Fibroblast of villous mesenchyme (primary cell): ENCODE results near the gene CAPN11. TPM values are rescaled to one million over a fixed set of nuclear protein-coding genes. Genes with fewer than 3 reads are reported as not detected.

Experiments used
- DNase-seq: peaks from one replicate; pipeline ENCODE4 v3.0.0-alpha.2; 2010; ENCODE audit warnings: low read depth
- H3K4me3 ChIP-seq: 2 replicates; pipeline ENCODE4 v1.5.1; 2011; ENCODE audit warnings: low read depth, mild to moderate bottlenecking, low read length
- CTCF ChIP-seq: IDR thresholded peaks from 2 replicates; pipeline ENCODE4 v1.5.1; 2012; ENCODE audit warnings: low read depth, mild to moderate bottlenecking, low read length; ENCODE audit not compliant: insufficient read depth
- total RNA-seq: library from RNA; depleted of rRNA; stranded (reverse); fragments of >200 nt; gene quantifications from 2 replicates; pipeline ENCODE4 v1.2.3, GENCODE V29; 2012

The CAPN11 gene
- total RNA-seq, 1 donor: not detected

- TF ChIP-seq CTCF: no peak
- no peak for DNase-seq
- no peak overlapping the region for H3K4me3 ChIP-seq
Measured at GRCh38 chr6:44156494-44157151, 2.0 kb upstream of the CAPN11 start.

GRCh38 chr6:44157152-44157521, 1.5 kb upstream of the CAPN11 start:
- no peak for TF ChIP-seq CTCF
- no peak for DNase-seq
- H3K4me3 ChIP-seq: no peak overlapping the region

- H3K4me3 ChIP-seq: no peak overlapping the region
- no peak for DNase-seq
- no peak for TF ChIP-seq CTCF
Measured at GRCh38 chr6:44161997-44162338, 3.3 kb downstream of the CAPN11 start.

- H3K4me3 ChIP-seq: no peak overlapping the region
- no peak for TF ChIP-seq CTCF
- no peak for DNase-seq
Measured at GRCh38 chr6:44162876-44163625, 4.4 kb downstream of the CAPN11 start.

GRCh38 chr6:44166116-44166515, 7.5 kb downstream of the CAPN11 start:
- DNase-seq: no peak
- no peak for TF ChIP-seq CTCF
- no peak overlapping the region for H3K4me3 ChIP-seq

- no peak for DNase-seq
- TF ChIP-seq CTCF: no peak
- no peak overlapping the region for H3K4me3 ChIP-seq
Measured at GRCh38 chr6:44166591-44167184, 8.1 kb downstream of the CAPN11 start.
